HUES6 (cell line): Measurements from ENCODE around the gene CALN1.

Source experiments
- H3K27ac ChIP-seq: 2 replicates; pipeline ENCODE4 v1.7.0; 2013; ENCODE audit warnings: low read depth, mild to moderate bottlenecking, low read length, inconsistent platforms
- H3K27me3 ChIP-seq: 2 replicates; pipeline ENCODE4 v1.6.1; 2013; ENCODE audit warnings: low read length; ENCODE audit not compliant: control insufficient read depth, insufficient read depth
- H3K36me3 ChIP-seq: 2 replicates; pipeline ENCODE4 v1.6.1; 2013; ENCODE audit warnings: low read length; ENCODE audit not compliant: control insufficient read depth, insufficient read depth
- H3K4me1 ChIP-seq: 2 replicates; pipeline ENCODE4 v1.6.1; 2013; ENCODE audit warnings: low read length; ENCODE audit not compliant: control insufficient read depth, insufficient read depth
- H3K4me3 ChIP-seq: 2 replicates; pipeline ENCODE4 v1.5.1; 2013; ENCODE audit warnings: low read depth, low read length
- H3K9ac ChIP-seq: one replicate; pipeline ENCODE4 v1.6.1; 2013; ENCODE audit warnings: mild to moderate bottlenecking, low read length
- H3K9me3 ChIP-seq: 2 replicates; pipeline ENCODE4 v1.6.1; 2013; ENCODE audit warnings: low read depth, low read length; ENCODE audit not compliant: control insufficient read depth, insufficient read depth

CALN1 gene

DNA sequence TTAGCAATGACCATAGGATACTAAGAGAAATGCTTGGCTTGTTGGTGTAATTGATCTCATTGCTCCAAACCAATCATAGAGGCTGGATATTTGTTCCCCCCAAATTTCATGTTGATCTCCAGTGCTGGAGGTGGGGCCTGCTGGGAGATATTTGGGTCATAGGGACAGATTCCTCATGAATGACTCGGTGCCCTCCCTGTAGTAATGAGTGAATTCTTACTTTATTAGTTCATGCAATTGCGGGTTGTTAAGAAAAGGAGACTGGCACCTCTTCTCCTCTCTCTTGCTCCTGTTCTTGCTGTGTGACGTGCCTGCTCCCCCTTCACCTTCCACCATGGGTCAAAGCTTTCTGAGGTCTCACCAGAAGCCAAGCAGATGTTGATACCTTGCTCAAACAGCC lies 630.1 kb downstream of the CALN1 start:
- H3K9me3 ChIP-seq, result peaks cover 7% of the 10 kb centered on the region
- H3K27ac ChIP-seq, result no peak overlapping the region
- H3K36me3 ChIP-seq, result peaks cover under 1% of the 10 kb centered on the region; the same call in 1 of the 2 replicates
- H3K9ac ChIP-seq, result no peak overlapping the region
- H3K27me3 ChIP-seq, result peaks cover 20% of the 10 kb centered on the region
- peaks cover 20% of the 10 kb centered on the region for H3K4me1 ChIP-seq
- no peak overlapping the region for H3K4me3 ChIP-seq

- H3K4me3 ChIP-seq, result no peak overlapping the region
- peaks cover 20% of the 10 kb centered on the region for H3K4me1 ChIP-seq
- no peak overlapping the region for H3K9ac ChIP-seq
- peaks cover 20% of the 10 kb centered on the region for H3K27me3 ChIP-seq
- no peaks in the 10 kb centered on the region for H3K36me3 ChIP-seq
- no peaks in the 10 kb centered on the region for H3K9me3 ChIP-seq
- no peak overlapping the region for H3K27ac ChIP-seq
Observed at GRCh38 chr7:71780282-71780681, 631.9 kb downstream of the CALN1 start.

- H3K36me3 ChIP-seq, result no peaks in the 10 kb centered on the region
- H3K4me1 ChIP-seq, result peaks cover 10% of the 10 kb centered on the region; the same call in 1 of the 2 replicates
- H3K4me3 ChIP-seq, result no peak overlapping the region
- H3K9ac ChIP-seq, result no peak overlapping the region
- no peak overlapping the region for H3K27ac ChIP-seq
- no peaks in the 10 kb centered on the region for H3K9me3 ChIP-seq
- H3K27me3 ChIP-seq, result peaks cover 18% of the 10 kb centered on the region
Observed at GRCh38 chr7:71777278-71777677, 634.9 kb downstream of the CALN1 start.

GRCh38 chr7:71776726-71777125 lies 635.4 kb downstream of the CALN1 start:
- Histone ChIP-seq H3K4me3 (no peak overlapping the region), H3K9me3 (no peaks in the 10 kb centered on the region), H3K27me3 (peaks cover 14% of the 10 kb centered on the region), H3K9ac (no peak overlapping the region), H3K27ac (no peak overlapping the region), H3K36me3 (no peaks in the 10 kb centered on the region), H3K4me1 (peaks cover 10% of the 10 kb centered on the region; the same call in 1 of the 2 replicates)

DNA sequence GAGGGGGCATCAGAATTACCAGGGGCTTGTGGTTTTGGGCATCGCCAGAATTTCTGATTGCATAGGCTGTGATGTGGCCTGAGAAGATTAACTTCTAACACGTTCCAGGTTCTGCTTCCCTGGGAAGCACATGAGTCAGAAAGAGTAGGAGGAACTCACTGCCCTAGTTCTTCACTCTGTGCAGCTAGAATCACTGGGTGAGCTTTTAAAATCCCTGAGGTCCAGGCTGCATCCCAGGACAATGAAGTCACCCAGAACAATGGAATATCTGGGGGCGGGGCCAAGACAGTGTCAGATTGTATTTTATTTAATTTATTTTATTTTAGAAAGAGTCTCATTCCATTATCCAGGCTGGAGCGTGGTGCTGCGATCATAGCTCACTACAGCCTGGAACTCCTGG lies 636.5 kb downstream of the CALN1 start:
- no peaks in the 10 kb centered on the region for H3K9me3 ChIP-seq
- H3K27ac ChIP-seq, result no peak overlapping the region
- H3K27me3 ChIP-seq, result peaks cover 9% of the 10 kb centered on the region
- H3K36me3 ChIP-seq, result no peaks in the 10 kb centered on the region
- H3K4me3 ChIP-seq, result no peak overlapping the region
- no peak overlapping the region for H3K9ac ChIP-seq
- peaks cover 4% of the 10 kb centered on the region; the same call in 1 of the 2 replicates for H3K4me1 ChIP-seq

DNA sequence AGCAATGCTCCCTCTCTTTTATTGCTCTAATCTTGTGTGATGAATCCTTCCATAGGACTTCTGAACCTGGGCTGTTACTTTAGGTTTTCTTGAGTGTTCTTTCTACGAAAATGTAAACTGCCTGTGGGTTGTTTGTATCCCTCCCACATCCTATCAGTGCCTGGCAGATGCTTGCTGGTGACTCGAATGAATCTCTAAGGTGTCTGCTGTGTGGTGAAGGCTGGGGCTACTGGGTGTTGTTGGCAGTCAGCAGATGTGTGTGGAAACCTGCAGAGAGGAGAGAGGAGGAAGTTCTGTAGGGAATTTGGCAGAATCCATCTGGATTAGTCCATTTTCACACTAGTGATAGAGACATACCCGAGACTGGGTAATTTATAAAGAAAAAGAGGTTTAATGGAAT lies 639.4 kb downstream of the CALN1 start:
- Histone ChIP-seq H3K36me3 (no peaks in the 10 kb centered on the region), H3K4me3 (no peak overlapping the region), H3K4me1 (no peaks in the 10 kb centered on the region), H3K27ac (no peak overlapping the region), H3K27me3 (peaks cover 6% of the 10 kb centered on the region; the same call in 1 of the 2 replicates), H3K9me3 (no peaks in the 10 kb centered on the region), H3K9ac (no peak overlapping the region)

GRCh38 chr7:71770269-71770907 lies 641.8 kb downstream of the CALN1 start:
- H3K4me1 ChIP-seq, result no peaks in the 10 kb centered on the region
- H3K9me3 ChIP-seq, result no peaks in the 10 kb centered on the region
- no peak overlapping the region for H3K4me3 ChIP-seq
- no peaks in the 10 kb centered on the region for H3K36me3 ChIP-seq
- no peak overlapping the region for H3K9ac ChIP-seq
- no peak overlapping the region for H3K27ac ChIP-seq
- peaks cover 6% of the 10 kb centered on the region; the same call in 1 of the 2 replicates for H3K27me3 ChIP-seq

DNA sequence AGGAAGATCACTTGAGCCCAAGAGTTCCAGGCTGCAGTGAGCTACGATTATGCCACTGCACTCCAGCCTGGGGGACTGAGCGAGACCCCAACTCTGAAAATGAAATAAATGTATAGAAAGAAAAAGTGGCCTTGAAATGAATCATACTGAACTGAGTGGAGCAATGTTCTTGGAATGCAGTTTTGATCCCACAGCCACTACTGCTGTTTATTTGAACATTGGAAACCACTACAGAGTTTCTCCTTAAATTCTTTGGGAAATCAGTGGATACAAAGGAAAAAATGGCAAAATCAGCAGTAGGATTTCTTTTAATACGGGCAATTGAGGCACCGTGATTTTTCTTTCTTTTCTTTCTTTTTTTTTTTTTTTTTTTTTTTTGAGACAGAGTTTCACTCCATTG lies 642.8 kb downstream of the CALN1 start:
- H3K9ac ChIP-seq, result no peak overlapping the region
- H3K9me3 ChIP-seq, result no peaks in the 10 kb centered on the region
- H3K4me3 ChIP-seq, result no peak overlapping the region
- no peak overlapping the region for H3K27ac ChIP-seq
- no peaks in the 10 kb centered on the region for H3K36me3 ChIP-seq
- no peaks in the 10 kb centered on the region for H3K4me1 ChIP-seq
- H3K27me3 ChIP-seq, result peaks cover 6% of the 10 kb centered on the region; the same call in 1 of the 2 replicates

DNA sequence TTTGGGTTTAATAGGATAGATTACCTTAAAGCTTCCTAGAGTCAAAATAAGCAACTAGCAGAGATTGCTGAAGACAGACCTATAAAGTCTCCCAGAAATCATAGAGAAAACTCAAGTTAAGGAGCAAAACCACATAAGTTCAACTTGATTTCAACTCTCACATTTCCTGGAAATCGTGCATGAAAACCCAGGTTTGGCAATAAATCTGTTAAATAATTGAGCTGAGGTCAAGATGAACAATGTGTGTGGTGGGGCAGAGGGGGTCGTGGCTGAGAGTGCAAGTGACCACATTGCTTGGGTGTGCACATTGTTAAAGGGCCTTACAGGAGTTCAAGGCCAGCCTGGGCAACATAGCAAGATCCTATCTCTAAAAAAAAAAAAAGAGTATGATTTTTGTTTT lies 643.7 kb downstream of the CALN1 start:
- Histone ChIP-seq H3K36me3 (no peaks in the 10 kb centered on the region), H3K27ac (no peak overlapping the region), H3K27me3 (peaks cover 6% of the 10 kb centered on the region; the same call in 1 of the 2 replicates), H3K4me1 (no peaks in the 10 kb centered on the region), H3K4me3 (no peak overlapping the region), H3K9ac (no peak overlapping the region), H3K9me3 (no peaks in the 10 kb centered on the region)

DNA sequence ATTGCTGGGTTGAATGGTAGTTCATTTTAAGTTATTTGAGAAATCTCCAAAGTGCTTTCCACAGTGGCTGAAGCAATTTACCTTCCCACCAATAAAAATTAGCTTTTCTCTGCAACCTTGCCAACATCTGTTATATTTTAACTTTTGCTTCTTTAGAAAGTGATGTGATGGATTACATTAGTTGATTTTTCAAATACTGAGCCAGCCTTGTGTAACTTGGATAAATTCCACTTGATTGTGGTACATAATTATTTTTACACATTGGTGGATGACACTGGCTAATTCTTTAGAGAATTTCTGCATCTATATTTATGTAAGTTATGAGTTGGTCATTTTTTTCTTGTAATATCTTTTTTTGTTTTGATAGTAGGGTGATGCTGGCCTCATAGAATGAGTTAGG lies 646.1 kb downstream of the CALN1 start:
- no peak overlapping the region for H3K4me3 ChIP-seq
- H3K36me3 ChIP-seq, result no peaks in the 10 kb centered on the region
- H3K27ac ChIP-seq, result no peak overlapping the region
- 0 out of 2 replicates have a peak, but pooled peaks cover 6% of the 10 kb centered on the region for H3K9me3 ChIP-seq
- no peak overlapping the region for H3K9ac ChIP-seq
- H3K27me3 ChIP-seq, result no peaks in the 10 kb centered on the region
- H3K4me1 ChIP-seq, result no peaks in the 10 kb centered on the region

- no peaks in the 10 kb centered on the region for H3K27me3 ChIP-seq
- 0 out of 2 replicates have a peak, but pooled peaks cover 9% of the 10 kb centered on the region for H3K9me3 ChIP-seq
- no peaks in the 10 kb centered on the region for H3K4me1 ChIP-seq
- H3K36me3 ChIP-seq, result no peaks in the 10 kb centered on the region
- H3K4me3 ChIP-seq, result no peak overlapping the region
- no peak overlapping the region for H3K9ac ChIP-seq
- no peak overlapping the region for H3K27ac ChIP-seq
Observed at GRCh38 chr7:71761336-71761735, 650.8 kb downstream of the CALN1 start.
